ENCODE measurements around the gene LMNB1. TPM values are rescaled to one million over a fixed set of nuclear protein-coding genes. Genes with fewer than 3 reads are reported as not detected.
A peak's percentile ranks its signal among the peaks of the same experiment; 100 is the strongest.
"Not testable (repeated sequence)": the region's sequence is repeated elsewhere in the genome, so short reads cannot be mapped to it uniquely, and the experiment has no call there.

The LMNB1 gene
- total and polyA plus RNA-seq, 7 donors: 1.5 to 53.5 (median 9.0) TPM

- no peak for DNase-seq
- peak overlapping the region; percentile 51 to 67 (median 65) for H3K27ac ChIP-seq
- WGBS, 2 donors: 61 to 76% methylated on average over 8 of the region's 8 CpGs
- H3K27me3 ChIP-seq: no peaks in the 10 kb centered on the region
- no peaks in the 10 kb centered on the region for H3K9me3 ChIP-seq
- peaks cover 0 to 19% (median 8%) of the 10 kb centered on the region in 4 donors for H3K4me1 ChIP-seq
- no peak overlapping the region for H3K4me3 ChIP-seq
- intact Hi-C loops (cut with DNase I): no loop called here
- TF ChIP-seq EP300 (IDR thresholded peaks at IDR 0.05): no peak
- TF ChIP-seq POLR2AphosphoS5 (IDR thresholded peaks at IDR 0.05): peak in 1 of 4 donors; percentile 31
- TF ChIP-seq CTCF (IDR thresholded peaks at IDR 0.05): no peak
- H3K36me3 ChIP-seq: no peaks in the 10 kb centered on the region
Observed at GRCh38 chr5:126848253-126848652, 71.3 kb downstream of the LMNB1 start.

GRCh38 chr5:126849101-126849678 lies 72.3 kb downstream of the LMNB1 start:
- 74 to 79% methylated on average over 3 of the region's 3 CpGs for WGBS, 2 donors
- Histone ChIP-seq H3K4me1 (peaks cover 0 to 19% (median 8%) of the 10 kb centered on the region in 4 donors), H3K27ac (peak overlapping the region; percentile 51 to 67 (median 65)), H3K27me3 (no peaks in the 10 kb centered on the region), H3K4me3 (no peak overlapping the region), H3K9me3 (no peaks in the 10 kb centered on the region), H3K36me3 (no peaks in the 10 kb centered on the region)
- intact Hi-C loops (cut with DNase I): no loop called here
- DNase-seq: no peak
- TF ChIP-seq POLR2AphosphoS5 (IDR thresholded peaks at IDR 0.05): peak in 1 of 4 donors; percentile 33
- no peak for TF ChIP-seq EP300 (IDR thresholded peaks at IDR 0.05)

- no peak overlapping the region for H3K4me3 ChIP-seq
- 76 to 91% methylated on average over 14 of the region's 14 CpGs for WGBS, 2 donors
Observed at GRCh38 chr5:126851501-126852011, 74.6 kb downstream of the LMNB1 start.

GRCh38 chr5:126852091-126852571 lies 75.2 kb downstream of the LMNB1 start:
- TF ChIP-seq EP300 (IDR thresholded peaks at IDR 0.05) (no peak), POLR2AphosphoS5 (IDR thresholded peaks at IDR 0.05) (peak; percentile 26 to 55 (median 32)), POLR2A (IDR thresholded peaks at IDR 0.05) (no peak)
- peak overlapping the region; percentile 45 to 67 (median 48) for H3K27ac ChIP-seq
- H3K4me3 ChIP-seq: no peak overlapping the region

More at GRCh38 chr5:126851501-126852011, 74.6 kb downstream of the LMNB1 start:
- H3K36me3 ChIP-seq: no peaks in the 10 kb centered on the region
- DNase-seq: peak; percentile 80
- intact Hi-C loops (cut with DNase I): no loop called here
- no peaks in the 10 kb centered on the region for H3K9me3 ChIP-seq
- TF ChIP-seq POLR2A (IDR thresholded peaks at IDR 0.05) (no peak), EP300 (IDR thresholded peaks at IDR 0.05) (no peak), CTCF (IDR thresholded peaks at IDR 0.05) (no peak), POLR2AphosphoS5 (IDR thresholded peaks at IDR 0.05) (no peak)
- H3K4me1 ChIP-seq: peaks cover 0 to 19% (median 5%) of the 10 kb centered on the region in 4 donors
- H3K27ac ChIP-seq: peak overlapping the region; percentile 45 to 67 (median 48)
- H3K27me3 ChIP-seq: no peaks in the 10 kb centered on the region

GRCh38 chr5:126852841-126853271 lies 75.9 kb downstream of the LMNB1 start:
- H3K27me3 ChIP-seq: no peaks in the 10 kb centered on the region
- no peak overlapping the region for H3K4me3 ChIP-seq
- intact Hi-C loops (cut with DNase I): no loop called here
- TF ChIP-seq POLR2A (IDR thresholded peaks at IDR 0.05) (no peak), POLR2AphosphoS5 (IDR thresholded peaks at IDR 0.05) (no peak), CTCF (IDR thresholded peaks at IDR 0.05) (no peak), EP300 (IDR thresholded peaks at IDR 0.05) (no peak)
- no peaks in the 10 kb centered on the region for H3K9me3 ChIP-seq
- H3K36me3 ChIP-seq: no peaks in the 10 kb centered on the region
- peak overlapping the region in 2 of 4 donors; percentile 45 to 67 for H3K27ac ChIP-seq
- H3K4me1 ChIP-seq: peaks cover 0 to 24% (median 11%) of the 10 kb centered on the region in 4 donors
- no peak for DNase-seq
- 79 to 82% methylated on average over 7 of the region's 7 CpGs for WGBS, 2 donors

More at GRCh38 chr5:126852091-126852571, 75.2 kb downstream of the LMNB1 start:
- Histone ChIP-seq H3K4me1 (peaks cover 0 to 19% (median 5%) of the 10 kb centered on the region in 4 donors), H3K36me3 (no peaks in the 10 kb centered on the region), H3K9me3 (no peaks in the 10 kb centered on the region), H3K27me3 (no peaks in the 10 kb centered on the region)
- peak; percentile 78 for DNase-seq
- intact Hi-C loops (cut with DNase I): no loop called here
- WGBS, 2 donors: 52 to 77% methylated on average over 4 of the region's 4 CpGs

GRCh38 chr5:126853541-126854307 lies 76.8 kb downstream of the LMNB1 start:
- intact Hi-C loops (cut with DNase I): not testable (repeated sequence)

More at GRCh38 chr5:126853541-126854307, 76.8 kb downstream of the LMNB1 start:
- not testable (repeated sequence) for H3K27ac ChIP-seq, H3K9me3 ChIP-seq, H3K27me3 ChIP-seq, DNase-seq, H3K4me3 ChIP-seq, H3K36me3 ChIP-seq
- WGBS, 2 donors: 82 to 91% methylated on average over 27 of the region's 27 CpGs
- peaks cover 0 to 33% (median 18%) of the 10 kb centered on the region in 4 donors for H3K4me1 ChIP-seq
